Bronchial epithelial cell (primary cell): ENCODE data around the gene OBP2B. TPM values are rescaled to one million over a fixed set of nuclear protein-coding genes. Genes with fewer than 3 reads are reported as not detected.

Experiments
- DNase-seq: peaks from one replicate; pipeline ENCODE4 v3.0.0-alpha.2; 2010; ENCODE audit warnings: low read depth
- FAIRE-seq: peaks from 2 replicates; lab custom pipeline; 2011; peaks lifted over from hg19 to GRCh38; lab: Jason Lieb, UNC
- H3K27me3 ChIP-seq: 2 replicates; pipeline ENCODE4 v1.5.1; 2011; ENCODE audit warnings: low read length; ENCODE audit not compliant: control insufficient read depth, insufficient read depth
- H3K36me3 ChIP-seq: 2 replicates; pipeline ENCODE4 v1.5.1; 2011; ENCODE audit warnings: low read length; ENCODE audit not compliant: control insufficient read depth, insufficient read depth
- H3K4me3 ChIP-seq: 2 replicates; pipeline ENCODE4 v1.5.1; 2011; ENCODE audit warnings: mild to moderate bottlenecking, low read depth, low read length, control low read depth
- CTCF ChIP-seq: IDR thresholded peaks from 2 replicates; pipeline ENCODE4 v1.5.1; 2011; ENCODE audit warnings: mild to moderate bottlenecking, moderate library complexity, low read length, control low read depth, inconsistent platforms; ENCODE audit not compliant: insufficient read depth, severe bottlenecking
- total RNA-seq: library from RNA; depleted of rRNA; stranded (reverse); fragments of >200 nt; gene quantifications from 2 replicates; pipeline ENCODE4 v1.2.1, GENCODE V29; 2014

The OBP2B gene
- total RNA-seq, 1 donor from 2014 or later: not detected

- peak overlapping the region; percentile 46 for H3K4me3 ChIP-seq
- no peaks in the 10 kb centered on the region for H3K36me3 ChIP-seq
- peaks cover 8% of the 10 kb centered on the region for H3K27me3 ChIP-seq
- FAIRE-seq: no peak
- TF ChIP-seq CTCF: no peak
- no peak for DNase-seq
Observed at GRCh38 chr9:133164191-133164590, 44.9 kb downstream of the OBP2B start.

GRCh38 chr9:133163504-133164172 lies 45.4 kb downstream of the OBP2B start, which contains the start of gene GBGT1:
TSS of gene GBGT1 (minus strand) at chr9:133163914. CDS start at chr9:133162412, 1,502 bp downstream.
- DNase-seq: no peak

GRCh38 chr9:133162861-133163503 lies 46.1 kb downstream of the OBP2B start:
- no peaks in the 10 kb centered on the region for H3K36me3 ChIP-seq
- H3K4me3 ChIP-seq: peak overlapping the region; percentile 46
- FAIRE-seq: no peak
- DNase-seq: no peak
- no peak for TF ChIP-seq CTCF
- peaks cover 8% of the 10 kb centered on the region for H3K27me3 ChIP-seq

More at GRCh38 chr9:133163504-133164172, 45.4 kb downstream of the OBP2B start, which contains the start of gene GBGT1:
- H3K27me3 ChIP-seq: peaks cover 8% of the 10 kb centered on the region
- peak within 1 kb of the TSS; percentile 46 for H3K4me3 ChIP-seq
- no peaks in the 10 kb centered on the region for H3K36me3 ChIP-seq
- FAIRE-seq: no peak
- TF ChIP-seq CTCF: no peak

- TF ChIP-seq CTCF: no peak
- peaks cover 7% of the 10 kb centered on the region for H3K27me3 ChIP-seq
- FAIRE-seq (no peak), DNase-seq (no peak)
- H3K36me3 ChIP-seq: no peaks in the 10 kb centered on the region
- no peak overlapping the region for H3K4me3 ChIP-seq
Observed at GRCh38 chr9:133161547-133161950, 47.5 kb downstream of the OBP2B start.

- TF ChIP-seq CTCF: peak; percentile 82
- Histone ChIP-seq H3K27me3 (peaks cover 7% of the 10 kb centered on the region), H3K4me3 (no peak overlapping the region), H3K36me3 (no peaks in the 10 kb centered on the region)
- DNase-seq (peak; percentile 76), FAIRE-seq (peak; percentile 75)
Observed at GRCh38 chr9:133160742-133161546, 48.1 kb downstream of the OBP2B start.
